Measurements from ENCODE around the gene STAT1. TPM values are rescaled to one million over a fixed set of nuclear protein-coding genes. Genes with fewer than 3 reads are reported as not detected.
A peak's percentile ranks its signal among the peaks of the same experiment; 100 is the strongest.

STAT1 gene
- total RNA-seq, 1 donor from 2014 or later, result 13.0 TPM

DNA sequence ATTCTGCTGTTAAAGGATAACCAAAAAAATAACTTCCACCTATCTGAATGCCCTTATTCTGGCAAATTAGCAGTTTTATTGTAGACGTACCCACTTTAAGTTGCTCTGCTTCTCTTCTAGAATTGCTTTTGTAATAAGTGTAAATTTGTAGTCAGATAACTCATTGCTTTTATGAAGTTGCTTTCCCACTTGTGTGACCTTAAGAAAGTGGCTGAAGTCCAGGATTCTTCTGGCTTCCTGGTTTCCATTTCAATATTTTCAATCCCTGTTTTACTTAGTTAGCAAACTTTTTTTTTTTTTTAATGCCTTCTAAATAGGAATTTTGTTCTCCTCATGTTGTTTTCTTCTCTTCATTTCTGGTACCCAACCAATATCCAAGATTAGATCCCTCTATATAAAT lies 73.5 kb downstream of the STAT1 start:
- no peaks in the 10 kb centered on the region for H3K27me3 ChIP-seq
- H3K27ac ChIP-seq, result peak overlapping the region in 1 of 2 donors; percentile 8
- no peaks in the 10 kb centered on the region for H3K36me3 ChIP-seq
- H3K4me1 ChIP-seq, result peaks cover 6 to 35% of the 10 kb centered on the region in 2 donors
- TF ChIP-seq, protein P1, sequence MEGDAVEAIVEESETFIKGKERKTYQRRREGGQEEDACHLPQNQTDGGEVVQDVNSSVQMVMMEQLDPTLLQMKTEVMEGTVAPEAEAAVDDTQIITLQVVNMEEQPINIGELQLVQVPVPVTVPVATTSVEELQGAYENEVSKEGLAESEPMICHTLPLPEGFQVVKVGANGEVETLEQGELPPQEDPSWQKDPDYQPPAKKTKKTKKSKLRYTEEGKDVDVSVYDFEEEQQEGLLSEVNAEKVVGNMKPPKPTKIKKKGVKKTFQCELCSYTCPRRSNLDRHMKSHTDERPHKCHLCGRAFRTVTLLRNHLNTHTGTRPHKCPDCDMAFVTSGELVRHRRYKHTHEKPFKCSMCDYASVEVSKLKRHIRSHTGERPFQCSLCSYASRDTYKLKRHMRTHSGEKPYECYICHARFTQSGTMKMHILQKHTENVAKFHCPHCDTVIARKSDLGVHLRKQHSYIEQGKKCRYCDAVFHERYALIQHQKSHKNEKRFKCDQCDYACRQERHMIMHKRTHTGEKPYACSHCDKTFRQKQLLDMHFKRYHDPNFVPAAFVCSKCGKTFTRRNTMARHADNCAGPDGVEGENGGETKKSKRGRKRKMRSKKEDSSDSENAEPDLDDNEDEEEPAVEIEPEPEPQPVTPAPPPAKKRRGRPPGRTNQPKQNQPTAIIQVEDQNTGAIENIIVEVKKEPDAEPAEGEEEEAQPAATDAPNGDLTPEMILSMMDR (IDR thresholded peaks at IDR 0.05), result no peak
- no peak overlapping the region for H3K4me3 ChIP-seq
- intact Hi-C loops (cut with DNase I), result no loop called here
- no peaks in the 10 kb centered on the region for H3K9me3 ChIP-seq
- no peak for DNase-seq (ENCODE audit: low spot score in 2 of 2)

DNA sequence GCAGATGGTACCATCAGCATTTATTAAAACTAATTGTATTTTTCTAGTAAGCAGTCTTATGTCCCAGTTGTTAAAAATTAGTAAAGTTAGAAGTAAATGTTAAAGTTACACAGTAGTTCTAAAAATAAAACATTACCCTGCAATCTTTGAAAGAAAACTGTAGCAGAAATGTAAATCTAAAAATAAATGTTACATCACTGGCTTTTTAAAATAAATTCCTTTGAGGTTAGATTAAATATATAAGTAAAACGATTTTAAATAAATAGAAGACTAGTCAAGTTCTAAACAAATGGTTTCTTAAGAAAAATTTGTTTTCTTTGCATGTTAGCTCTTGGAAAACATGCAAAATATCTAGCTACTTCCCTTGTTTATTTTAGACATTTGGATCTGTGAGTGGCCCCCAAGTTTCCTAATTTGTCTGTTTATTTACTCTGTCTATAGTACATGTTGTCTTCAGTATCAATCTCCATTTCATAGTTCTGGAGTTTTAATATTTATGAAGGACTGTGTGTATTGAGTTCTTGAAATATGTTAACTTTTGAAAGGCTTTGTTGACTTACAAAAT lies 75.1 kb downstream of the STAT1 start:
- peak overlapping the region; percentile 22 to 60 for H3K27ac ChIP-seq
- no peak for DNase-seq (ENCODE audit: low spot score in 2 of 2)
- peaks cover 0 to under 1% of the 10 kb centered on the region in 2 donors for H3K36me3 ChIP-seq
- TF ChIP-seq, protein P1 (IDR thresholded peaks at IDR 0.05), result no peak
- H3K27me3 ChIP-seq, result no peaks in the 10 kb centered on the region
- peaks cover 6 to 35% of the 10 kb centered on the region in 2 donors for H3K4me1 ChIP-seq
- H3K4me3 ChIP-seq, result no peak overlapping the region
- intact Hi-C loops (cut with DNase I), result no loop called here
- H3K9me3 ChIP-seq, result no peaks in the 10 kb centered on the region

DNA sequence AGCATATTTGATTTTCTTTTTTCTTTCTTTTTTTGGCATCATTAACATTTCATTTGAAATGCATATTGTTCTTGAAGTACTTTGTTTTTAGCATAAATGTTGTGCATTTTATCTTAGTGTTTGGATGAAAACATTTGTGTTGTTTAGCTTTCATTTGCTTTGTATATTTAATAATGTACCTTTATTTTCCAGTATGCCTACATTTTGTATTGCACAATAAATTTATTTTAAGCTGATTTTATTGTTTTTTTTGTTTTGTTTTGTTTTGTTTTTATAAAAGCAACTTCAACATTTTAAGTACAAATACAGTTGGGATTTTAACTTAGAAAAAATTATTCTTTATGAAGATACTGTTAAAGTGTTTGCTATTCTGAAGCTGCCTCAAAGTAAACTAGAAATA lies 78.9 kb downstream of the STAT1 start:
- TF ChIP-seq, protein P1 (IDR thresholded peaks at IDR 0.05), result no peak
- intact Hi-C loops (cut with DNase I), result no loop called here
- DNase-seq (ENCODE audit: low spot score in 2 of 2), result no peak

DNA sequence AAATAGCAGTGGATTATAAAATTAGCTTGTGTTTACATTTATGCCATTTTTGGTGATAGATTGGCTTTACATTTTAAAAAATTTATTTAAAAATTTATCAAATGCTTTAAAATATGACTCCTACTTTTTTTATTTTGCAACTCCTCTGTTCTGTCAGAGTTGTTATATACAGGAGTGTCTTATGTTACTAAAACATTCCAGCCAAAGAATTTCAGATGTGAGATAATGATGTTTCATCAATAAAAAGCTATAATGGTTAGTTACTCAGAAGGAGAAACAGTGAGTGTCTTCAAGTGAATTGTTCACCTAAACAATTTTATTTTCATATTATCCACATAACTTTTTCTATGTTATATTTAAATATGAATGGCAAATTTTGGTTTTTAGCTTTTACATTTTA lies 80.6 kb downstream of the STAT1 start:
- Histone ChIP-seq H3K4me3 (no peak overlapping the region), H3K27ac (no peak overlapping the region), H3K27me3 (no peaks in the 10 kb centered on the region), H3K9me3 (no peaks in the 10 kb centered on the region), H3K4me1 (peaks cover 0 to 9% of the 10 kb centered on the region in 2 donors), H3K36me3 (peaks cover 25 to 42% of the 10 kb centered on the region in 2 donors)
- no peak for DNase-seq (ENCODE audit: low spot score in 2 of 2)
- intact Hi-C loops (cut with DNase I), result loop anchor here (5.0 kb wide), 1 partner anchor 36 kb away; no protein-coding TSS in a partner anchor
- TF ChIP-seq, protein P1 (IDR thresholded peaks at IDR 0.05), result no peak

More for the DNA sequence above, 78.9 kb downstream of the STAT1 start:
- Histone ChIP-seq H3K36me3 (peaks cover 11 to 26% of the 10 kb centered on the region in 2 donors), H3K9me3 (no peaks in the 10 kb centered on the region), H3K4me3 (no peak overlapping the region), H3K4me1 (peaks cover 6 to 23% of the 10 kb centered on the region in 2 donors), H3K27ac (no peak overlapping the region), H3K27me3 (no peaks in the 10 kb centered on the region)

DNA sequence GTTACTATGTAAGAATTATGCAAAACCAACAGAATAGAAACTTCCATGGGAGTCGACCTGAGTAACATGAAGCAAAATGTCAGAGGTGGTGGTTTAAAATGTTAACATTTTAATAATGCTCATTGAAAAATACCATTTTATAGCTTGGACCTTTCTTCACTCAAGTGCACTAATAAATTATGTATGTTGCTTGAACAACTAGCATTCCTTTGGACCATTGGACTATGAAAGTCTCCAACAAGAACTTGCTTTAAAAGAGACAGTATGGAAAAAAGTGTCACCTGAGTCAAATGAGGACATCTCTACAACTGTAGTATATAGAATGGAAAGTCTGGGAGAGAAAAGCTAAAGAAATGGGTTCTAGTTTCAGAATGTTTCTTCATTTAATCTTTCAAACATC lies 81.5 kb downstream of the STAT1 start:
- TF ChIP-seq, protein P1 (IDR thresholded peaks at IDR 0.05), result no peak
- DNase-seq (ENCODE audit: low spot score in 2 of 2), result no peak
- no peak overlapping the region for H3K4me3 ChIP-seq
- intact Hi-C loops (cut with DNase I), result loop anchor here (5.0 kb wide), 1 partner anchor 35 kb away; no protein-coding TSS in a partner anchor
- H3K36me3 ChIP-seq, result peaks cover 27 to 42% of the 10 kb centered on the region in 2 donors
- no peaks in the 10 kb centered on the region for H3K27me3 ChIP-seq
- H3K9me3 ChIP-seq, result no peaks in the 10 kb centered on the region
- peaks cover 0 to 3% of the 10 kb centered on the region in 2 donors for H3K4me1 ChIP-seq
- no peak overlapping the region for H3K27ac ChIP-seq

Data from ascending aorta (tissue), 2 donors.